Activated naive CD8-positive, alpha-beta T cell treated with anti-CD3 and anti-CD28 coated beads, Interleukin-2, amount 50 U/mL, for 24 hours (primary cell): ENCODE measurements around the gene DBNDD1.
"Not testable (repeated sequence)": the region's sequence is repeated elsewhere in the genome, so short reads cannot be mapped to it uniquely, and the experiment has no call there.

Experiments used
- ATAC-seq: fragments of 150-1000 bp; cut with Tn5 transposase; one replicate; pipeline ENCODE4 v1.10.0; 2021
- DNase-seq: peaks from one replicate; pipeline ENCODE4 v3.0.0; 2021
- H3K27ac Mint-ChIP-seq: one replicate; pipeline ENCODE4 v1.8.0; 2021; ENCODE audit warnings: mild to moderate bottlenecking, mixed read lengths
- H3K27me3 Mint-ChIP-seq: one replicate; pipeline ENCODE4 v1.8.0; 2021; ENCODE audit warnings: mixed read lengths
- H3K36me3 Mint-ChIP-seq: one replicate; pipeline ENCODE4 v1.8.0; 2021; ENCODE audit warnings: low read depth, mixed read lengths
- H3K4me1 Mint-ChIP-seq: one replicate; pipeline ENCODE4 v1.8.0; 2021; ENCODE audit warnings: mixed read lengths
- H3K4me3 Mint-ChIP-seq: one replicate; pipeline ENCODE4 v1.8.0; 2021; ENCODE audit warnings: mild to moderate bottlenecking, moderate library complexity, mixed read lengths
- H3K9me3 Mint-ChIP-seq: one replicate; pipeline ENCODE4 v1.8.0; 2021; ENCODE audit warnings: mixed read lengths

The DBNDD1 gene

GRCh38 chr16:89973654-89974335, 45.5 kb downstream of the DBNDD1 start:
- Mint-ChIP-seq H3K9me3 (peaks cover 4% of the 10 kb centered on the region), H3K36me3 (peaks cover 27% of the 10 kb centered on the region), H3K27ac (peak overlapping the region; percentile 62), H3K4me3 (peak overlapping the region; percentile 99), H3K27me3 (peaks cover 2% of the 10 kb centered on the region), H3K4me1 (peaks cover 37% of the 10 kb centered on the region)
- no peak for DNase-seq
- no peak for ATAC-seq

- Mint-ChIP-seq H3K9me3 (peaks cover 4% of the 10 kb centered on the region), H3K4me1 (peaks cover 37% of the 10 kb centered on the region), H3K4me3 (peak overlapping the region; percentile 99), H3K36me3 (peaks cover 24% of the 10 kb centered on the region), H3K27ac (peak overlapping the region; percentile 95), H3K27me3 (peaks cover 2% of the 10 kb centered on the region)
- DNase-seq: no peak
- ATAC-seq: no peak
Observed at GRCh38 chr16:89973235-89973634, 46.0 kb downstream of the DBNDD1 start.

- peaks cover 37% of the 10 kb centered on the region for H3K4me1 Mint-ChIP-seq
- DNase-seq (peak; percentile 92), ATAC-seq (peak; percentile 90)
- peaks cover 4% of the 10 kb centered on the region for H3K9me3 Mint-ChIP-seq
- peaks cover 2% of the 10 kb centered on the region for H3K27me3 Mint-ChIP-seq
- H3K36me3 Mint-ChIP-seq: peaks cover 22% of the 10 kb centered on the region
- peak overlapping the region; percentile 99 for H3K4me3 Mint-ChIP-seq
- peak overlapping the region; percentile 95 for H3K27ac Mint-ChIP-seq
Observed at GRCh38 chr16:89972244-89973234, 46.7 kb downstream of the DBNDD1 start.

GRCh38 chr16:89971495-89972243, 47.6 kb downstream of the DBNDD1 start:
- DNase-seq: no peak
- H3K4me3 Mint-ChIP-seq: peak overlapping the region; percentile 99
- H3K9me3 Mint-ChIP-seq: peaks cover 4% of the 10 kb centered on the region
- peaks cover 2% of the 10 kb centered on the region for H3K27me3 Mint-ChIP-seq
- ATAC-seq: no peak
- peaks cover 37% of the 10 kb centered on the region for H3K4me1 Mint-ChIP-seq
- peaks cover 18% of the 10 kb centered on the region for H3K36me3 Mint-ChIP-seq
- H3K27ac Mint-ChIP-seq: peak overlapping the region; percentile 95

GRCh38 chr16:89969741-89970410, 49.4 kb downstream of the DBNDD1 start:
- H3K36me3 Mint-ChIP-seq: peaks cover 18% of the 10 kb centered on the region
- no peak overlapping the region for H3K4me3 Mint-ChIP-seq
- ATAC-seq (no peak), DNase-seq (no peak)
- no peak overlapping the region for H3K27ac Mint-ChIP-seq
- H3K27me3 Mint-ChIP-seq: peaks cover 2% of the 10 kb centered on the region
- peaks cover 4% of the 10 kb centered on the region for H3K9me3 Mint-ChIP-seq
- peaks cover 32% of the 10 kb centered on the region for H3K4me1 Mint-ChIP-seq

- peaks cover 14% of the 10 kb centered on the region for H3K36me3 Mint-ChIP-seq
- H3K27ac Mint-ChIP-seq, DNase-seq, ATAC-seq, H3K9me3 Mint-ChIP-seq, H3K27me3 Mint-ChIP-seq, H3K4me3 Mint-ChIP-seq: not testable (repeated sequence)
- H3K4me1 Mint-ChIP-seq: peaks cover 16% of the 10 kb centered on the region
Observed at GRCh38 chr16:89968074-89968473, 51.2 kb downstream of the DBNDD1 start.

GRCh38 chr16:89967436-89967835, 51.8 kb downstream of the DBNDD1 start:
- not testable (repeated sequence) for ATAC-seq, H3K27ac Mint-ChIP-seq, H3K9me3 Mint-ChIP-seq

GRCh38 chr16:89966756-89967155, 52.5 kb downstream of the DBNDD1 start:
- Mint-ChIP-seq H3K27me3 (no peaks in the 10 kb centered on the region), H3K9me3 (peaks cover 4% of the 10 kb centered on the region), H3K36me3 (peaks cover 9% of the 10 kb centered on the region), H3K4me1 (peaks cover 9% of the 10 kb centered on the region), H3K4me3 (no peak overlapping the region), H3K27ac (no peak overlapping the region)
- DNase-seq (no peak), ATAC-seq (no peak)

More at GRCh38 chr16:89967436-89967835, 51.8 kb downstream of the DBNDD1 start:
- peaks cover 11% of the 10 kb centered on the region for H3K36me3 Mint-ChIP-seq
- not testable (repeated sequence) for DNase-seq, H3K27me3 Mint-ChIP-seq, H3K4me3 Mint-ChIP-seq
- H3K4me1 Mint-ChIP-seq: peaks cover 14% of the 10 kb centered on the region

GRCh38 chr16:89965447-89966225, 53.6 kb downstream of the DBNDD1 start:
- H3K27me3 Mint-ChIP-seq: no peaks in the 10 kb centered on the region
- no peak overlapping the region for H3K4me3 Mint-ChIP-seq
- no peaks in the 10 kb centered on the region for H3K4me1 Mint-ChIP-seq
- DNase-seq: no peak
- H3K27ac Mint-ChIP-seq: no peak overlapping the region
- no peaks in the 10 kb centered on the region for H3K9me3 Mint-ChIP-seq
- ATAC-seq: no peak
- H3K36me3 Mint-ChIP-seq: peaks cover 2% of the 10 kb centered on the region

- Mint-ChIP-seq H3K27ac (no peak overlapping the region), H3K4me1 (no peaks in the 10 kb centered on the region), H3K27me3 (no peaks in the 10 kb centered on the region), H3K36me3 (peaks cover 2% of the 10 kb centered on the region), H3K9me3 (no peaks in the 10 kb centered on the region), H3K4me3 (no peak overlapping the region)
- DNase-seq (no peak), ATAC-seq (no peak)
Observed at GRCh38 chr16:89964201-89964600, 55.1 kb downstream of the DBNDD1 start.

GRCh38 chr16:89962754-89963498, 56.3 kb downstream of the DBNDD1 start:
- no peaks in the 10 kb centered on the region for H3K9me3 Mint-ChIP-seq
- peaks cover 6% of the 10 kb centered on the region for H3K36me3 Mint-ChIP-seq

GRCh38 chr16:89961920-89962319, 57.3 kb downstream of the DBNDD1 start:
- peaks cover 6% of the 10 kb centered on the region for H3K36me3 Mint-ChIP-seq
- no peak for DNase-seq
- ATAC-seq: no peak
- no peak overlapping the region for H3K27ac Mint-ChIP-seq
- H3K9me3 Mint-ChIP-seq: no peaks in the 10 kb centered on the region
- no peaks in the 10 kb centered on the region for H3K27me3 Mint-ChIP-seq
- no peaks in the 10 kb centered on the region for H3K4me1 Mint-ChIP-seq
- H3K4me3 Mint-ChIP-seq: no peak overlapping the region

More at GRCh38 chr16:89962754-89963498, 56.3 kb downstream of the DBNDD1 start:
- Mint-ChIP-seq H3K4me3 (no peak overlapping the region), H3K27me3 (no peaks in the 10 kb centered on the region), H3K4me1 (no peaks in the 10 kb centered on the region), H3K27ac (no peak overlapping the region)
- ATAC-seq (no peak), DNase-seq (no peak)

GRCh38 chr16:89960966-89961365, 58.3 kb downstream of the DBNDD1 start:
- no peak overlapping the region for H3K4me3 Mint-ChIP-seq

More at GRCh38 chr16:89960966-89961365, 58.3 kb downstream of the DBNDD1 start:
- no peaks in the 10 kb centered on the region for H3K4me1 Mint-ChIP-seq
- H3K27me3 Mint-ChIP-seq: no peaks in the 10 kb centered on the region
- no peak overlapping the region for H3K27ac Mint-ChIP-seq
- ATAC-seq (no peak), DNase-seq (no peak)
- no peaks in the 10 kb centered on the region for H3K9me3 Mint-ChIP-seq
- H3K36me3 Mint-ChIP-seq: peaks cover 6% of the 10 kb centered on the region
